Activated CD8-positive, alpha-beta memory T cell treated with anti-CD3 and anti-CD28 coated beads for 4 hours (primary cell): ENCODE data around the gene GCSAM.

Experiments
- DNase-seq, 2 donors: peaks; one replicate each; pipeline ENCODE4 v3.0.0-alpha.2; 2020; ENCODE audit warnings: low read depth in 2 of 2

GCSAM gene

DNA sequence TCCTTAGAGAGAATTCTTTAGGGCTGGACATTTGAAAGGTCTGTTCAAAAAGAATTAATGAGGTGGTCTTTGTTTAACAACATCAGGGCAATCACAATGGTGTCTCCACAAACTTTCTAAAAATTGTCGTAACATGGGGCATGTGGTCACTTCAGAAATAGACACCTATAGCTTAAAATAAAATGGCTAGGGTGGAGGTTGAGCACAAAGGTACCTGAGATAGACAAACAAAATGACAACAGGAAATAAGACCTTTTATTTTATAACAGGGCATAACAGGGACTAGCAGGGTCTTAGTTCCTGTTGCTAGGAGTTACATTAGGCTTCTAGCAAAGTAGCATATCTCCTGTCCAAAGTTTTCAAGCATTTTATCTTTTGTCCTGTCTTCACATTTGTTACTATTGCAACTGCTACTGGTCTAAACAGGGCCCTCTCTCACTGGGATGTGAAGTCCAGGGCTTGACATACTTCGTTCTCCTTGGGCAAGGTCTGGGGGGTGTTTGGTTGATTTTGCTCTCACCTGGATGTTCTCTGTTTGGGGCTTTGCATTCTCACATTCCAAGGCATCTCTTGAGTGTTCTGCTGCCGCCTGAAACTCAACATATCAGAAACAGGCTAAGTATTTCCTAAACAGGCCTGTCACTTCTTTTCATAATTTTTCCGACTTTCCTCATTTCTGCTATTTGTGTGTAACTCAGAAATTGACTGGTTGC, 3.0 kb downstream of the GCSAM start:
- no peak for DNase-seq

DNA sequence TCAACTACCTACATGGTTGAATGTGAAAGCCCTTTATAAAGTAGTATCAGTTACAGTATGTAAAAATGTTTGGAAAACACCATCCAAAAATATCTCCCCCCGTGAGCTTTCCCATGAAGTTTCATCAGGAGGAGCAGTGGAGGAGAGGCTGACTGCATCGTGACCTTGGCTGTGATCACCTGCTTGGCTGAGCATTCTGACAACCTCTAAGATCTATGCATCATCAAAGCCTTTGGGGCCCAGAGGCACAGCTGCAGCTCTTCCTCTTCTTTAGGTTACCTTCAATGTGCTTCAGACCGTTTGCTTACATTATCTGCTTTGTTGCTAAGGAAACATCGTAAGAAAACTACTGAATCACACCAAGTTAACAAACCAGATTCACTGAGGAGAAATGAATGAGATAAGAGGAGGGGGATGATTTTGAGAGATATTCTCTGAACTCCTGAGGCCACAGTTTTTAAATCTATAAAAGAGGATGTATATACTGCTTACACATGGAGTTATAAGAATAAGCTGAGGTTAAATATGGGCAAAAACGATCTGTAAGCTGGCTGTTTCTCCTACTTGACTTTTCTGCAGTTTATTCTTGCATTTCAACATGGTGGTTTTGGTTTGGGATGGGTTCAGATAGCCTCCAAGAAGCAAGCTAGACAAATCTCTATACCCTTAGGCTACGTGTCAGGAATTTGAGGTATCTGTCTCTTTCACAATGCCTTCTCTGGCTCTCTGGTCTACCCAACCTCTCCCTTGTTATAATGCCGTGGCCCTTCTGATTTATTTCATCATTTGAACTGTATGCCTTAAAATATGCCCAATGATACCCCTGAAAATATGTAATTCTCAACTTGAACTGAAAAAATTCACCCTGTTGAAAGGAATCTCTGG, 4.0 kb downstream of the GCSAM start:
- DNase-seq: no peak

DNA sequence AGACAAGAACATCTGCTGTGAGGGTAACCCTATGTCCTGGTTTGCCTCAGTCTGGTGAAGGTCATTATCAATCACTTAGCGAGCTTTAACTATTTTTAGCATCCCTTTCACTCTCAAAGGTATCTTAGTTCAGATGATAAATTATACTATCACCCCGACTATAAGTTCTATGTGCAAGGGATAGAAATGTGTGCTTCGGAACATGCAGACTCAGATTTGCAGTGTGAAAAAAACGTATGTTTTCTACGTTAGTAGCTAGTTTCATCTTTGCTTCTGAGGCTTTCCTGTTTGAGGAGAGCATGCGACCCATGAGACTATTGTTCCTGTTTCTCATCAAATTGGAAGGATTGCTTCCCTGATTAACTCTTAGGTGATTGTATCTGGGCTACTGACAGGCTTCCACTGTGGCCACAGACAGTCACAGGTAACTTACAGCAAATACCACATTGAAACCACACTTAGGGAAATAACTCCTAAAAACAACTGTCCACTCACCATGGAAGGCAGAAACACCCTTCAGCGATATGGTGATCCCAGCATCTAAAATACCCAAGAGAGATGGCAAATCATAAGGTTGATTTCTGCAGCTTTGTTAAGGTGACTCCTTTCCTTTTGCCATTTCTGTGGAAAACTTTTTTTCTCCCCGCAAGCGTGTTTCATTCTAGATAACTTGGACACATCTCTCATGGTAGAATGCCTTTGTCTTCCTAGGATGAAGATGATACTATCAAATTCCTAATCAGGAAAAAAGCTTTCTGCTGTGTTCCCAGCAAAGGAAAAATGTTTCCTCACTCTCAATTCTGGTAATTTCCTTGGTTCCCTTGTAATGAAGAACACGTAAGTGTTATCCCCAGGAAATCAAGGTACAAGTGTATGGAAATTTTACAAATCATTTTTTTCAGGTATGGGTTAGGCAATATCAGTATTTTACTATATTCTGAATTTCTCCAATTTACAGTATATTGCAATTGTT, 5.2 kb downstream of the GCSAM start:
- no peak for DNase-seq

DNA sequence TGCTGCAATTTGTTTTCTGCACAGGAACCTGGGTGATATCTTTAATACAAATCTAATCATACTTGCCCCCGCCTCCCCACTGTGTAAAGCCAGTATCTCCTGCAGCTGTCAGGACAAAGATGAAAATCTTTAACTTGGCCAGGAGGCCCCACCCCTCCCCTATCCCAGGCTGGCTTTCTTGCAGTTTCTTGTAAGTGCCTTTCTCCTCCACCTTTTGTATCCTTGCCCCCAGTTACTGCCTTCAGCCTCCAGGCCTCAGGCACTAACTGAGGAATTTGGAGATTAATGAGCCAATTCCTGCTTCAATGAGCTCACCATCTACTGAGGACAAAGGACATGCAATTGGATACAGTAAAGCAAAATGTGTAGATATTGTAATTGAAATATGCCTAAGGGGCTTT, 6.5 kb downstream of the GCSAM start:
- no peak for DNase-seq

DNA sequence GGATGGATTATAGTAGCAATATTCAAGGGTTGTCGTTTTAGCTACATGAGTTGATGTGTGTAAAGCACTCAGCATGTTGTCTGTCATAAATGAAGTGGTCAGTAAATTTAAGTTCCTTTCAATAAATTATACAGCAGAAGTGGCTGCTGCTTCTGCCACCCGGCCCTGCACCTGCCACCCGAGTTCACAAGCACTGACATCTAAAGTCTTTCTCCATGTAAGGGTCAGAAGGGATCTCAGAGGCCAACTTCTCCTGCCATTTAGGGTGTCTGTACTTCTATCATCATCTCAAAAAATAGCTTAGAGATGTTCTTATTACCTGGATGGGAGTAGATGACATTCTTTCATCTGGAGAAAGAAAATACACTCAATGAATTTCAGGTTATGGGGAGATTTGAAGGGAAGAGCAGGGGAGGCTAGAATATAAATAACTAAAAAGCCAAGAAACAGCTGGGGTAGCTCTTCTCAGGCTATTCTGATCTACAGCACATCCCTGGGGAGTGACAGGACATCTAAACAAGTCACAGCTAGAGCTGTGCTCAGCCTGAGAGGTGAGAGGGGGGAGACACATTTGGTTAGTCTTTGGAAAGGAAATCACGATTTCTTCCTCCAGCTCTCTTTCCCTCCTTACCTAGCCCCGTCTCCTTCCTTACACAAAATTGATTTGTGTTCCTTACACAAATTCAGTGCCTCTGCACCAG, 8.0 kb downstream of the GCSAM start:
- DNase-seq: no peak

DNA sequence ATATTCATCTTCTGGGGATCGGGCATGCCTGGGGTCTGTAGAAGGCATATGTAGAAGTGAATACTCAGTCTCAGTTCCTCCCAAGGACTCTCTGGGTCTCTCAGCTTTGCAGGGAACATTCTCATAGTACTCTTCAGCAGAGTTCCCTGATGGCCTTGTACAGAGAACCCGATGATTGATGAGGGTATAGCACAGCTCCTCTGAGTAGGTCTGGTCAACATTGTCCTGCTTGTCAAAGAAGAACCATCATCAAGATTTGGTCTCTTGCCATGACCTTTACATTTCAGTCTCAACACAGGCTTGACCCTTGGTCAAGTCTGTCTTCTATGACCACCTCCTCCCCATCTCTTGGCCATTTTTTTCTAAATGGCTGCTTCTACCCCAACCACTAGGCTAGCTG, 9.5 kb downstream of the GCSAM start:
- no peak for DNase-seq

DNA sequence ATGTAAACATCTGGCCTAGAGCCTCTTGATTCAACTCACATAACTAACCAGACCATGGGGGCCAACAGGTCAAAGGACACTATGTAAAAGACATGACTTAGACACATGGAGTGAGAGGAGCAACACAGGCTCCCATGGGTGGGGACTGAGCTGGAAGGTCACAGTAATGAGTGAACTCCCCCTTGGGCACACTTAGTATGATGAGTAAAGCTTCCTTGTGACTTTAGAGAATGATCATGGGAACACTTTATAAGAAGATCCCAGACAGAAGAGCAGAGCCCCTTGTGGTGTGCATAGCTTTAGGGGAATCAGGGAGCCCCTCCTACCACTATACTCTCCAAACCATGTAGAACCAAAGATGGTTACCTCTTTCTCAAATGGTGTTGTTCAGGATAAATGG, 10.2 kb downstream of the GCSAM start:
- no peak for DNase-seq

DNA sequence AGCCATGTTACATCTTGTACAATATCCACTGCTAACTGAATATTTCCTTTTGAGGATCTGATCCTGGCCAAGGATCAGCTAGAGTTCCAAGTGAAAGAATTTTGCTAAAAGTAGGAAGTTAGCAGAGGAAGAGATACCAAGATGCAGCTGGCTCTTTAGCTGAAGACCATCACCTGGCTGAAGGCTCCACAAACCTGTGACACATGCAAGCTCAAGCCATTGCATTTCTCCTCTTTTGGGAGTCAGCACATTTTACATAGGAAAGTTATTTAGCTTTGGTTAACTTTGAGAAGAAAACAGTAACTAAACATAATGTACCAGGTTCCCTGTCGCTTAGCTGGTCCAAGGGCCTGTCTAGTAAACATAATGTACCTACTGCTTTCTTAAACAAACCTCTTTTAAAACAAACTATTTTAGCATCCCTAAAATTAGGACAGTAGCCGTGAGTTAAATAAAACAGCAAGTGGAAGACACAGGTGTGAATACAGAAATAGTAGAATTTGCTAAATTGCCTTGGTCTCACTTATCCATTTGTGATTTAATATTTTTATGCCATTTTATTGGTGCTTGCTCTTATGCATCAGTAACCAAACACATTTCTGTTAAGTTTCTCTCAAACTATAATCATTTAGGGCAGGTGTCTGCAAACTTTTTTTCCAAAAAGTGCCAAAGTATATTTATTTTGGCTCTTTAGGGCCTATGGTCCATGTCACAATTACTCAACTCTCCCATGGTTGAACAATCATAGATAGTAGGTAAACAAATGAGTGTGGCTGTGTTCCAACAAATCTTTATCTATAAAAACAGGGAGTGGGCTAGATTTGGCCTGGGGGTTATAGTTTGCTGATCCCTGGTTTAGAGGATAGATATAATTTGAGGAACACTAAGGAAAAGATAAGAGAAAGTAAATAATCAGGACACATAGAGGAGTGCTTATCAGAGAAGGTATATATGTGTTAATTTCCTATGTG, 11.2 kb downstream of the GCSAM start:
- DNase-seq: no peak

DNA sequence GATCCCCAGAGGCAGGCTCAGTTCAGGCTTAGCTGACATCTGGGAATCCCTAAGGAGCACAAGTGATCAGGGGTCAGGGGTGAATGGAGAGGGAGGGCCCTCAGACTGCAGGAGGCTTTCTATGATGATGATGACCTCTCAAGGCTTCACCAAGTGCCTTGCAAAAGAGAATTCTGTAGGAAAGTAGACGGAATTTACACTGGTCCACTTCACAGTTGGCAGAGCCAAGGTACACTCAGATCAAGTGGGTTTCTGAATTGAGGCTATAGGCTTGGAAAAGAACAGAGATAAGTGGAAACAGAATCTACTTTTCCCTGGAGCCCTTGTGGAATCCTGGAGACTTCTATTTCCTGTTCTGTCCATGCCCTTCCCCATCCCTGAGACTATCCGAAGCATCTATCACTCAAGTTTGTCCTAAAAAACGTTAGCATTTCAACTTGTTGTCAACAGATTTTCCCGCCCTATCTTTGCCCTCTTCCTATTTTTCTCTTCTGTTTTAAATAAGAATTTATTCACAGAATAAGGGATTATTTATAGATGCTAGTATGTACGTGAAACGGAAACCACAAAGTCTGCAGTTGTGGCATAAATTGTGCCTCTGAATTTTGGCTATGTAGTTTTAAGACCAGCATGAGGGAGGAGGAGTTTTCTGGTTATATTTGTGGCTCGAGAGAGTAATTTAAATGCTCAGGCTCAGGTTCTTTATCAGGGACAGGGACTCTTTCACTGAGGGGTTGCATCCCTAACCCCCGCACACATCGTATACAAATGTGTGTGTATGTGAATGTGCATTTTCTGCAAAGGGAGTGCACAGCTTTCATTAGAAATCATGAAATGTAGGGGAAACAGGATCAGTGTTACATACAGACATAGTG, 12.8 kb downstream of the GCSAM start:
- DNase-seq: no peak

DNA sequence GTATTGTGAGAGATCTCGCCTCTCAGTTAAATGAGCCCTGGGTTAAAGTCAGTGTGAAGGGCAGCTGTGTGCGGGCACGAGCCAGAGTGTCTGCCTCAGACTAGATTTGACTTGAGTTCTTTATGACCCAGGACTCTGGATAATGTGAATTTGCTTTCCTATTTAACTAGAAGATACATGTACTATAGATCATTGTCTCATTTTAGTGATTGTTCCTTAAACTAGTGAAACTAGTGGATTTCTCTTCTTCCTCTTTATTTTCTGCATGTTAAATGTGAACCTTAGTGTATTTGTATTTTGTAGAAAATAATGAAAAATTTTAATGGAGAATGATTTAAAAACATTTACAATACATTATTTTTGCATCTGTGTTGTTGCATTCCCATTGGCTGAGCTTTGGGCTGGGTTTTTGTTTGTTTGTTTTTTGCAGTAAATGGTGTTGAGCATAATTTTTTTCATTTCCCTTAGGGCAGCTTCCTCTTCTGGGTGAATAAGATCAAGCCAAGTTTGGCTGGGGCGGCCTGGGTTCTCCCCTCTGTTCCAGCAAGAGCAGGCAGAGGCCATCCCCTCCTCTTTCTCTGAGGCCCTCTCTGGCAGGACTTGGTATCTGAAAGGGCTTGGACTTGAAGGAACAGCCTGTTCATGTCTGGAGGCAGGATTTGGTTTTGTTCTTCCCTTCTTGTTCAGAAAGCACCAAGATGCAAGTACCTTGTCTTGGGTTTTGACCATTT, 15.0 kb downstream of the GCSAM start:
- no peak for DNase-seq

DNA sequence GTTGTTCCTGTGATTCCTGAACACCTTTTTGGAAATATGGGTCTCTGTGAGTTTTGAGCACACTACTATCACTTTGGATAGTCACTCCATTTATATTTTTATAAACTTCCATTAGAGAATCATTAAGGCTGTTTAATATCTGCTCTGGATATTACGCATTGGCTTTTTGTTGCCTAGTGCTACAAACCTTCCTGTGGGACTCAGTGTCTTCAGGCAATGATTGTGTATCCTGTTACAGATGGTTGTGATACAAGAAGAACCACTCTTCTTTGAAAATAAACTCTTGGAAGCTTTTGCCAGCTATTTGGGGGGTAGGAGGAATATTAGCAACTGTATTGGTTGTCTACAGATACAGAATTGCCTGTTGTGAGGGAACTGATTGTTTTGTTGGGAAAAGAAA, 15.6 kb downstream of the GCSAM start:
- DNase-seq: no peak

DNA sequence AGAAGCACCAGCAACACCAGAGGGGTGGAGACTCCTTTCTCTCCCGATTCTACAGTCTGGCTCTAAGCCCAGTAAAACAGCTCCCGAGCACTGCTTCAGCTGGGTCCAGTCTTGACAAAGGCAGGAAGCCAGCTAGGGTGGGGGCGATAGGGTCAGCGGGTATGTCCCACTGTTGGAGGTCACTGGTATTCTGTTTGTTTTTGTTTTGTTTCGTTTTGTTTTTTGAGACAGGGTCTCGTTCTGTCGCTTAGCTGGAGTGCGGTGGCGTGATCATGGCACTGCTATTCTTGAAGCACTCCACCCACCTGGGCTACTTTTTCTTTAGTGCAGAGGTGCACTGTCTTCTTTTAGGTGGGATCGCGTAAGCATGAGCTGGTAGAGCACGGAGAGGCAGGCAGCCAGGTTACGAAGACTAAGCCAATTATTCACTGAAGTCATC, 16.3 kb downstream of the GCSAM start:
- DNase-seq: no peak

DNA sequence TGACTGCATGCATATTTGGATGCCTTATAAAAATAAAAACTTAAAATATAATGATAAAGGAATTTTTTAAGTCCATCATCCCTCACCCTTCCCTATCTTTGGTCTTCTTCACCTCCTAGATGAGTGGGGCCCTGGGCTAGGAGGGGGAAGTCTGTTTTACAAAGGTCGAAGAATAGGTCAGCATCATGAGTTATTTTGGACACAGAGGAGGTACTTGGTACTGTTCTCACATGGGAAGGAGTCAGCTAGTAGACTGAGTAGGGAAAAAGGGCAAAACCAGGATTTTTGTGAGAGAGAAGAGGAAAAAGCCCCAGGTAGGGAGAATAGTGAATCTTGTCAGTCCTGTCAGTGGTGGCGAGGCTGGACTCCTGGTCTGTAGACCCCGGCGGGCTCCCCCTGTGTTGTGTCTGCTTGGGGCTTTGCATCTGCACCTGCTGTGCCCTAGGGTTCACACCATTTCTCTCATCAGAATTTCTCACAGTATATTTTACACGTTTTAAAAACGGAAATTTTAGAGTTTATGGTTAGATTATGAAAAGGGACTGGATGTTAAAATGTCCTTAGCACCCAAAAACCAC, 17.2 kb downstream of the GCSAM start:
- no peak for DNase-seq

DNA sequence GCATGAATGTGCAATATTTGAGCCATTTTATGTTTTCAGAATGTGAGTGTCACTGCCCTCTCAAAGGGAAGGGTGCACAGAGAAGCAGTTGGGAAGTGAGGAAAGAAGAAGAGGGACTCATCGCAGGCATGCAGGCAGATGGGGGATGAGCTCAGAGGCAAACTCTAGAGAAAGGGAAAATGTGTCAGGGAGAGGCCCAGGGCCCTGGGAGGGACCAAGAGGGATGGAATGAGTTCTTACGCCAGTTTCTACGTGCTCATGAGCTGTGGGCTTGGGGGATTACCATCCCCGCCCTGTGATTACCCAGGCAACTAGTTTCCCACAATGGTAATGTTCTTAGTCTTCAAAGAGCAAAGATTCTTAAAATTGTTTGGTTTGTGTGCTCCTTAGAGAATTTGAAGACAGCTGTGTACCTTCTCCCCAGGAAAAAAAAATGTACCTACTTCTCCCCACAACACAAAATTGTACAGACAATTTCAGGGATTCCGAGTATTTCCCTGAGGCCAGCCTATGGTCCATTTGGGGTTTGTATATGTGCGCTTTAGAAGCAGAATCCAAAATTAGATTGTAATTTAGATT, 17.8 kb downstream of the GCSAM start:
- DNase-seq: no peak

DNA sequence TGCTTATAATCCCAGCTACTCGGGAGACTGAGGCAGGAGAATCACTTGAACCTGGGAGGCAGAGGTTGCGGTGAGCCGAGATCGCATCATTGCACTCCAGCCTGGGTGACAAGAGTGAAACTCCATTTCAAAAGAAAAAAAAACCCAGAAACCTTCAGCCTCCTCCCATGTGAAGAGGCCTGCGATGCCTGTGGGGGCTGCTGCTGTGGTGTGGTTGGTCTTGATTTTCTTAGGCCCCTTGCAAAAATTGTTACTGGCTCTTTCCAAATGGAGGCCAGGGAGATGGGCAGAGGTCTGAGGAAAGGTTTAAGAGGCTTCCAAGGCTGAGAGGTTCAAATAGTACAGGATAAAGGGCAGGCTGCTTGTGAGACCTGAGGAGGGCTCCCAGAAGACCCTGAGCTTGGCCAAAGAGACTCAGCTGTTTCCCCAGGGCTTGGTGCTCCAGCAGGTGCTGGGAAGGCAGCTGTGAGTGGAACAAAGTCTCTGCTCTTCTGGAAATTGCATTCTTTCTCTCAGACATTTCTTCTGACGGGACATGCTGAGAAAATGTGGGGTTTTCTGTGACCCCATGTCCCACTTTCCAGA, 18.4 kb downstream of the GCSAM start:
- DNase-seq: no peak

DNA sequence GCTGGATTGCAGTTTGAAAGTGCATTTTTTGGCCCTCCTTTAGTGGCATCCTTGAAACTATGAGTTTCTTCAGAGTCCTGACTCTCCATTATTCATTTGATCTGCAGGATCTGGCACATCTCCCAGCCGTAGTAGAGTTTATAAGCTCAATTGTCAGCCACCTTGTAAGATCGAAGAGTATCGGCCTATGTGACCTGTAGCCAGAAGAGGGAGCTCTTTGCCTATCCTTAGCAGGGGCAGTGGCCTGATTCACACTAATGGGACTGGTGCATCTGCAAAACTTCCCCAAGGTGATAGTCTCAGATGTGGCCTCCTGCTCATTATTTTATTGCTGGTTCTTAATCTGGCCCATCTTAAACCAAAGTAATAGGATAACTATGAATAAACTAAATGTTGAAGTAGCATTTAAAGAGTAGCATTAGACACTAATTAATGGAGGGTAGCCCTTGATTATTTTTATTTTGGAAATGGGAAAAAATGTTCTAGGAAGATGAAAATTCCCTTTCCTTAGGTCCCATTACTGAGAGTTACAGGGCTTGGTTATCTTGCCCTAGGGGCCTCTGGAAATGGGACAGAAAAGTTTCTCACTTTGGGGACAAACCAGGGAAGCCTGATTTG, 21.2 kb downstream of the GCSAM start:
- peak in 1 of 2 donors; percentile 50 for DNase-seq

DNA sequence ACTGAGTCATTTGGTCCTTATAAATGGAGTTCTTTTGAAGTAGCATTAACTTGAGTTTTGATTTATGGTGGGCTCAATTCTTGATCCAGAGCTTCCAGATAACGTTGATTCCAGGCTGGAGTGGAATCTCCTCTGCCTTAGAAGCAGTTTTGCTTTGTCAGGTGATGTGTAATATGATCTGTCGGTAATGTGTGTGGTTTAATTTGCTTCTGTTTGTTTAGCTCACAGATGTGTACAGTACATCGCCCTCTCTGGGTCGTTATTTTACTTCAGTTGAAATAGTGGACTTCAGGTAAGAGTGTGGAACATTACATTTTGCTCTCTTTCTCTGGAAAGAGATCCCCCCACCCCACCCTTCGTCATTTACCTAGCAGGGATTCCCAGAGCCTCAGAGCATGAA, 23.7 kb downstream of the GCSAM start:
- DNase-seq: no peak
